T-helper 1 cell treated with Interleukin-12 subunit alpha and Interleukin-12 subunit beta and Interleukin-4 antibody, amounts not matched to agents 30 μg/mL and 1 μg/mL, for 36 hours (primary cell): Measurements from ENCODE around the gene CD96.

Experiments
- H3K27ac Mint-ChIP-seq: one replicate; pipeline ENCODE4 v1.8.0; 2021; ENCODE audit warnings: mild to moderate bottlenecking, mixed read lengths
- H3K27me3 Mint-ChIP-seq: one replicate; pipeline ENCODE4 v1.8.0; 2021; ENCODE audit warnings: low read depth, mixed read lengths
- H3K36me3 Mint-ChIP-seq: one replicate; pipeline ENCODE4 v1.8.0; 2021; ENCODE audit warnings: low read depth, mixed read lengths
- H3K4me1 Mint-ChIP-seq: one replicate; pipeline ENCODE4 v1.8.0; 2021; ENCODE audit warnings: low read depth, mixed read lengths
- H3K4me3 Mint-ChIP-seq: one replicate; pipeline ENCODE4 v1.8.0; 2021; ENCODE audit warnings: mild to moderate bottlenecking, moderate library complexity, mixed read lengths
- H3K9me3 Mint-ChIP-seq: one replicate; pipeline ENCODE4 v1.8.0; 2021; ENCODE audit warnings: mixed read lengths

Gene CD96

DNA sequence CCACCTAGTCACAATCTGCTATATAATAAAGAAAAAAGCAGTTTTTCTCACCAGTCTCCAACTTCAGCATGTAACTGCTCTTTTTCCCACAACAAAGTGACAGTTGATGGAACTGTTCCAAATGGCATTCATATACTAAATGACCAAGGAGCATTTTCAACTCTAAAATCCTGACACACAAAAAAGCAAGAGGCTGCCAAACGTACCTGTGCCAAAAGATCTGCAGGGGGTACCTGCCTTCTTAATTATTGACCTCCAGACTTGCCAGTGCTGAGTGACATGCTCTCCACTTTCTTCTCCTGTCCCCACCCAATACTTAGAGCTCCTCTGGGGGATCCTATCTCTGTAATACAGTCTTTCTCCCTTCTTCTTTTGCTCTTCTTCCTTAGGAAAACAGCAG lies 35.1 kb downstream of the CD96 start:
- Mint-ChIP-seq H3K27ac (peak overlapping the region; percentile 18), H3K9me3 (no peaks in the 10 kb centered on the region), H3K36me3 (peaks cover 56% of the 10 kb centered on the region), H3K4me1 (peaks cover 57% of the 10 kb centered on the region), H3K4me3 (no peak overlapping the region), H3K27me3 (no peaks in the 10 kb centered on the region)

DNA sequence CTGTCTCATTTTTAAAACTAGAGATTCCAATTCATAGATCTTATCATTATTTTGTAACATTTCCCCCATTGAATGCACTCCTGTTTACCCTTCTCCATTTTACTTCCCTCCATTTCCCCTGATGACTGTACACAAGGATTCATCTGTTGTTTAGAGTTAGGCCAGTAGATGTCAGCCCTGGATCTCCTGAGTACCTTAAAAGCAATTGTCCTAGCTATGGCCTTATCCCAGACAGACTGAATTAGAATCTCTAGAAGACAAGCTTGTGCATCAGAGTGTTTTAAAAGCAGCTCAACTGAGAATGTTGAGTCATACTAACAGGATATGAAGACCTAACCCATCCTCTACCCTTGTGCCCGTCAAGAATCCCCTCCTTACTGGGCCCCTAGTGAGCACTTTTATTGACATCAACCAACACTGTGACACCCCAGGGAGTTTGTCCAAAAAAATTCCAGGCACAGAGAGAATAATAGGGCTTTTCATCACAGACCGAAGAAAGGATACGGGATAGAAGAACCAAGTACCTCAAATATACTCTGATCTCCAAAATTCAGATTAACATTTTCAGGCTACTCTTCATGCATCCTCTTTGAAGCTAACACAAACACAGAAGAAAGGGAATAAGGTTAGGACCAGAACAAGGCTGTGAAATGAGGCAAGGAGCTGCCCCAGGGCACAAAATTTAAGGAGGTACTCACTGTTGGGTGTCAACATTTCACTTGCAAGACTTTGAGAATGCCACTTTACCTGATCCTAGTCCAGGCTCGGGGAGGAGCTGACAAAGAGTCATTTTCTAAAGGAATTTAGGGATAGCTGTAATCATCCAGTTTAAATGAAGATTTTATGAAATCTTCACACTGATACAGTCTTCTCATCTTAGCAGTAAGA lies 36.0 kb downstream of the CD96 start:
- no peaks in the 10 kb centered on the region for H3K27me3 Mint-ChIP-seq
- H3K4me1 Mint-ChIP-seq = peaks cover 55% of the 10 kb centered on the region
- peaks cover 60% of the 10 kb centered on the region for H3K36me3 Mint-ChIP-seq
- H3K27ac Mint-ChIP-seq = peak overlapping the region; percentile 55
- no peaks in the 10 kb centered on the region for H3K9me3 Mint-ChIP-seq
- H3K4me3 Mint-ChIP-seq = peak overlapping the region; percentile 0

DNA sequence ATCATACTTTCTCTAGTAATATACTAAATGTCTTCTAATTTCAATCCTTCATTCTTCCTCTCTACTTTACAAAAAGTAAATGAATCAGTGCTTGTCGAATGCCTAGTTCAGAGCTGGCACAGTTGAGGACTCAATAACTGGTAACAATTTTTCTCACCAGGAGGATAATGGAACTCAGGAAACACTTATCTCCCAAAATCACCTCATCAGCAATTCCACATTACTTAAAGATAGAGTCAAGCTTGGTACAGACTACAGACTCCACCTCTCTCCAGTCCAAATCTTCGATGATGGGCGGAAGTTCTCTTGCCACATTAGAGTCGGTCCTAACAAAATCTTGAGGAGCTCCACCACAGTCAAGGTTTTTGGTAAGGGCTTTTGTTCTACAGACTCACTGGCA lies 36.9 kb downstream of the CD96 start:
- Mint-ChIP-seq H3K36me3 (peaks cover 60% of the 10 kb centered on the region), H3K4me1 (peaks cover 52% of the 10 kb centered on the region), H3K27me3 (no peaks in the 10 kb centered on the region), H3K9me3 (no peaks in the 10 kb centered on the region), H3K27ac (peak overlapping the region; percentile 53), H3K4me3 (no peak overlapping the region)

- H3K27me3 Mint-ChIP-seq = no peaks in the 10 kb centered on the region
- H3K27ac Mint-ChIP-seq = peak overlapping the region; percentile 58
- peaks cover 57% of the 10 kb centered on the region for H3K4me1 Mint-ChIP-seq
- no peaks in the 10 kb centered on the region for H3K9me3 Mint-ChIP-seq
- no peak overlapping the region for H3K4me3 Mint-ChIP-seq
- H3K36me3 Mint-ChIP-seq = peaks cover 65% of the 10 kb centered on the region
Measured at GRCh38 chr3:111579495-111579894, 37.5 kb downstream of the CD96 start.

DNA sequence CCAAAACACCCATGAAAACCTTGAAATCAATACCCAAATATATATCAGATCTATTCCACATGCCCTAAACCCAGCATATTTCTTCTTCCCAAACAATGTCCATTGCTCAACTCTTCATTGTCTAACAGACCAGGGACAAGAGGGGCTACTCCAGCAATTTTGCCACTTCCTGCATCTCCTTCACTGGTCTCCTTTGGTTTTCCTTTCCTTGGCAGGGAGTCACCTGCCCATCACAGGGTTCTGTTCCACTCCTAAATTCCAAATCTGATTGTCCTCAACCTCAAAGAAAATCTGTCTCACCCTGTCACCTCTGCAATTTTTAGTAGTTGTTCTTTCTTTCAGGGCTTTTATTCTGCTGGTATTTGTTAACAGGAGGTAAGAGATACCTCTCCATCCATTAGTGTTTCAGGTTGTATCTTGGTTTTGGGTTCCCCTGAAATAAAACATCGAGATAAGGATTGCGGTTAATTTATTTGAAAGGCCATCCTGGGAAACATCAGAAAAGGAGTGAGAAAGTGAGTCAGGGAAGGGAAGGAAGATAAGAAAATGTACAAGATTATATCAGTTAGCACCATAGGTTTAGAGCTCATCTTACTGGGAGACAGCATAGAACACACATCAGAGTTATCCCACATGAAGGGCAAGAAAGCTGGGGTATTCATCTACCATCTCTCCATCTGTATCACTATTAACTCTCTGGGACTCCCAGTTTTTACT lies 39.6 kb downstream of the CD96 start:
- Mint-ChIP-seq H3K4me3 (no peak overlapping the region), H3K27me3 (no peaks in the 10 kb centered on the region), H3K27ac (peak overlapping the region; percentile 45), H3K36me3 (peaks cover 72% of the 10 kb centered on the region), H3K9me3 (no peaks in the 10 kb centered on the region), H3K4me1 (peaks cover 63% of the 10 kb centered on the region)

GRCh38 chr3:111582120-111582474 lies 40.1 kb downstream of the CD96 start:
- H3K27ac Mint-ChIP-seq = peak overlapping the region; percentile 45
- no peak overlapping the region for H3K4me3 Mint-ChIP-seq
- no peaks in the 10 kb centered on the region for H3K9me3 Mint-ChIP-seq
- H3K36me3 Mint-ChIP-seq = peaks cover 76% of the 10 kb centered on the region
- H3K4me1 Mint-ChIP-seq = peaks cover 62% of the 10 kb centered on the region
- no peaks in the 10 kb centered on the region for H3K27me3 Mint-ChIP-seq

DNA sequence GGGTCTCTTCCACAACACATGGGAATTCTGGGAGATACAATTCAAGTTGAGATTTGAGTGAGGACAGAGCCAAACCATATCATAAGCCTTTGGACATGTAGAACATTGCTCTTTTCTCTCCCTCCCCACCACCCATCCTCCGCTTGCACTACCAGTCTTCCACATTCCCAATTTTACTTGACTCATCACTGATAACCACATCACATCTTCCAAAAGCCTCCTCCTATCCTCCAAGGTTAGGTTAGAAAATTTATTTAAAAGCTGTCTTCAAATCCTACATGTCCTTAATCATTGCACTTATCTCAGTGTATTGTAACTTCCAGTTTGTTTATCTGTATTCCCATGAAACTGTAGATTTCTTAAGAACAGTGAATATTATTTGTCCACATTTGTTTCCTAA lies 42.7 kb downstream of the CD96 start:
- Mint-ChIP-seq H3K9me3 (no peaks in the 10 kb centered on the region), H3K4me1 (peaks cover 57% of the 10 kb centered on the region), H3K36me3 (peaks cover 79% of the 10 kb centered on the region), H3K27ac (no peak overlapping the region), H3K4me3 (no peak overlapping the region), H3K27me3 (no peaks in the 10 kb centered on the region)

- Mint-ChIP-seq H3K27ac (no peak overlapping the region), H3K27me3 (no peaks in the 10 kb centered on the region), H3K4me1 (peaks cover 57% of the 10 kb centered on the region), H3K4me3 (no peak overlapping the region), H3K36me3 (peaks cover 79% of the 10 kb centered on the region), H3K9me3 (no peaks in the 10 kb centered on the region)
Measured at GRCh38 chr3:111585217-111585616, 43.2 kb downstream of the CD96 start.

DNA sequence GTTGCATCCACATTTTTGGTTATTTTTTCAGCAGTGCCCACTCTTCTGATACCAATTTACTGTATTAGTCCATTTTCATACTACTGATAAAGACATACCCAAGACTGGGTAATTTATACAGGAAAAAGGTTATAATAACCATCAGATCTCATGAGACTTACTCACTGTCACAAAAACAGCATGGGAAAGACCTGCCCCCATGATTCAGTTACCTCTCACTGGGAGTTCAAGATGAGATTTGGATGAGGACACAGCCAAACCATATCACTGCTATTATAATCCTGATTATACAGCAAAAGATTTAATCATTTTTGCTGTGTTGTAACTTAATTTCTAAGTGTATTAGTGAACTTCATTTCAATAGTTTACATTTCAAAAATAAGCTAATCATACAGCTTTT lies 46.5 kb downstream of the CD96 start:
- Mint-ChIP-seq H3K4me3 (no peak overlapping the region), H3K36me3 (peaks cover 66% of the 10 kb centered on the region), H3K27ac (peak overlapping the region; percentile 60), H3K9me3 (no peaks in the 10 kb centered on the region), H3K4me1 (peaks cover 58% of the 10 kb centered on the region), H3K27me3 (no peaks in the 10 kb centered on the region)

- Mint-ChIP-seq H3K4me1 (peaks cover 60% of the 10 kb centered on the region), H3K36me3 (peaks cover 67% of the 10 kb centered on the region), H3K9me3 (no peaks in the 10 kb centered on the region), H3K4me3 (no peak overlapping the region), H3K27ac (peak overlapping the region; percentile 27), H3K27me3 (no peaks in the 10 kb centered on the region)
Measured at GRCh38 chr3:111589303-111590142, 47.5 kb downstream of the CD96 start.

GRCh38 chr3:111590143-111590491 lies 48.1 kb downstream of the CD96 start:
- Mint-ChIP-seq H3K27ac (peak overlapping the region; percentile 37), H3K4me3 (no peak overlapping the region), H3K27me3 (no peaks in the 10 kb centered on the region), H3K4me1 (peaks cover 63% of the 10 kb centered on the region), H3K36me3 (peaks cover 65% of the 10 kb centered on the region), H3K9me3 (no peaks in the 10 kb centered on the region)

DNA sequence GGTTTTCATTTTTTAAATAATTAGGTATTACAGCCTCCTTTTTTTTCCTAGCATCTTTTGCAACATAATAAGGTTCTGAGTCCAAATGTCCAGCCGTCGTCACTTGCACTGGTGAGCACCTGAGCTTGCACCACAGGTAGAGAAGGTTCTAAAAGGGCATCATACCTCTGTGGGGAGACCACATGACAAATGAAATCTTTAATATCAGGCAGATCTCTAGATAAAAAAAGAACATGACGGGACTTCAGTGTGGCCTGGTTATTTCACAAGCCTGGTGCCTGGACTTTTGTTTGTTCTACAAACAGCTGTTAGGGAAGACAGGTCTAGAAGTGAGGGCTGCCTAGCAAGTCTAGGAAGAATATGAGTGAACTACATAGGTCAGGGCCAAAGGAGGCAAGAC lies 49.6 kb downstream of the CD96 start:
- Mint-ChIP-seq H3K4me1 (peaks cover 67% of the 10 kb centered on the region), H3K36me3 (peaks cover 65% of the 10 kb centered on the region), H3K27me3 (no peaks in the 10 kb centered on the region), H3K4me3 (peak overlapping the region; percentile 87), H3K9me3 (no peaks in the 10 kb centered on the region), H3K27ac (peak overlapping the region; percentile 73)

DNA sequence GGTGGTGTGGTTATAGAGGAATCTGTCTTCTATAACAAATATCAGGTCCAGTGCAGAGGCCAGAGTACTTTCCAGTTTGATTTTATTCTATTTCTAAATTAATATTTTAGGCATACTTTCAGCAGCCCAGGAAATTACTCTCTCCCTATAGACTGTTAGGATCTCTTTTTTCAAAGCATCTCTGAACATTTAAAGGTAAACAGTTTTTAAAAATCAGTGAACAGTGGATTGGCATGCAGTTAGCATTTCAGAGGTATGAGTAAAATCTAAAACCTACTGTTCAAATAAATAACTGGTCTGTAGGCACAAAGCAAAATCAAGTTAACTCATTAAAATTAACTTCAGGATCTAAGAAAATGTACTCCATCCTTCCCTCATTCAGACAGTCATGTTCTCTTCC lies 50.1 kb downstream of the CD96 start:
- peaks cover 63% of the 10 kb centered on the region for H3K36me3 Mint-ChIP-seq
- H3K9me3 Mint-ChIP-seq = no peaks in the 10 kb centered on the region
- peaks cover 66% of the 10 kb centered on the region for H3K4me1 Mint-ChIP-seq
- peak overlapping the region; percentile 87 for H3K4me3 Mint-ChIP-seq
- peak overlapping the region; percentile 62 for H3K27ac Mint-ChIP-seq
- H3K27me3 Mint-ChIP-seq = no peaks in the 10 kb centered on the region

- H3K36me3 Mint-ChIP-seq = peaks cover 63% of the 10 kb centered on the region
- H3K27me3 Mint-ChIP-seq = no peaks in the 10 kb centered on the region
- peak overlapping the region; percentile 87 for H3K4me3 Mint-ChIP-seq
- peak overlapping the region; percentile 90 for H3K27ac Mint-ChIP-seq
- no peaks in the 10 kb centered on the region for H3K9me3 Mint-ChIP-seq
- H3K4me1 Mint-ChIP-seq = peaks cover 66% of the 10 kb centered on the region
Measured at GRCh38 chr3:111592936-111593335, 50.9 kb downstream of the CD96 start.
